ENCODE measurements around the gene ERCC4. TPM values are rescaled to one million over a fixed set of nuclear protein-coding genes. Genes with fewer than 3 reads are reported as not detected.
A peak's percentile ranks its signal among the peaks of the same experiment; 100 is the strongest.

The ERCC4 gene
- total RNA-seq, 1 experiment from 2014 or later, result 10.3 TPM

DNA sequence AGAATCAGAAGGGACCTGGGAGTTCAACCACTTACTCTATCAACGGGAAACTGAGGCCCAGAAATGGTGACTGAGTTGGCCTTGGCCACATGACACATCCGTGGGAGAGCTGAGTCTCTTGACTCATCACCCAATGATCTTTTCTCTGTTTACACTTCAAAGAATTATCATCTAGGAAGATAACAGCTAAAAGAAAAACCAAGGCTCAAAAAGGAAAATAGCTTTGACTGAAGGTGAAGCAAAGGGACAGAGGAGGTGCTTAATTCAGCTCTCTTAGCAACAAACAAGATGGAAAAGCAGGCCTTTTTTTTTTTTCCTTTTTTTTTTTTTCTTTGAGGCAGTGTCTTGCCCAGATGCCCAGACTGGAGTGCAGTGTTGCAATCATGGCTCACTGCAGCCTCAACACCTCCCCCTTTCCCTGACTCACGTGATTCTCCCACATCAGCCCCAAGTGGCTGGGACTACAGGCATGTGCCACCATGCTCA, 16.7 kb downstream of the ERCC4 start:
- CTCF ChIA-PET, result interaction anchor here (0.6 to 4.2 kb wide), 10 partner anchors 10 to 310 kb away, joined by 3 to 22 read pairs (median 4); partner anchors contain the start of gene ERCC4
- H3K4me1 Mint-ChIP-seq (ENCODE audit: insufficient read depth, unreplicated experiment), result peaks cover 9% of the 10 kb centered on the region
- intact Hi-C loops (cut with micrococcal nuclease), result loop anchor here (5.0 kb wide), 1 partner anchor 136 kb away; the partner anchor contains the start of gene MRTFB
- H3K9me3 Mint-ChIP-seq (ENCODE audit: unreplicated experiment), result no peaks in the 10 kb centered on the region
- POLR2A ChIA-PET, result interaction anchor here (0.6 to 2.1 kb wide), 5 partner anchors 9 to 114 kb away, joined by 3 to 8 read pairs (median 4); partner anchors contain the start of gene ERCC4
- H3K27me3 Mint-ChIP-seq (ENCODE audit: insufficient read depth, unreplicated experiment), result no peaks in the 10 kb centered on the region
- no TSS peak for BruUV-seq (replicated peaks)
- TF ChIP-seq, protein P1, sequence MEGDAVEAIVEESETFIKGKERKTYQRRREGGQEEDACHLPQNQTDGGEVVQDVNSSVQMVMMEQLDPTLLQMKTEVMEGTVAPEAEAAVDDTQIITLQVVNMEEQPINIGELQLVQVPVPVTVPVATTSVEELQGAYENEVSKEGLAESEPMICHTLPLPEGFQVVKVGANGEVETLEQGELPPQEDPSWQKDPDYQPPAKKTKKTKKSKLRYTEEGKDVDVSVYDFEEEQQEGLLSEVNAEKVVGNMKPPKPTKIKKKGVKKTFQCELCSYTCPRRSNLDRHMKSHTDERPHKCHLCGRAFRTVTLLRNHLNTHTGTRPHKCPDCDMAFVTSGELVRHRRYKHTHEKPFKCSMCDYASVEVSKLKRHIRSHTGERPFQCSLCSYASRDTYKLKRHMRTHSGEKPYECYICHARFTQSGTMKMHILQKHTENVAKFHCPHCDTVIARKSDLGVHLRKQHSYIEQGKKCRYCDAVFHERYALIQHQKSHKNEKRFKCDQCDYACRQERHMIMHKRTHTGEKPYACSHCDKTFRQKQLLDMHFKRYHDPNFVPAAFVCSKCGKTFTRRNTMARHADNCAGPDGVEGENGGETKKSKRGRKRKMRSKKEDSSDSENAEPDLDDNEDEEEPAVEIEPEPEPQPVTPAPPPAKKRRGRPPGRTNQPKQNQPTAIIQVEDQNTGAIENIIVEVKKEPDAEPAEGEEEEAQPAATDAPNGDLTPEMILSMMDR (IDR thresholded peaks at IDR 0.05; ENCODE audit: unreplicated experiment), result no peak
- DNase-seq (ENCODE audit: unreplicated experiment), result peak; percentile 74
- no peak overlapping the region for H3K4me3 Mint-ChIP-seq (ENCODE audit: unreplicated experiment)
- H3K27ac Mint-ChIP-seq (ENCODE audit: low read depth, unreplicated experiment), result peak overlapping the region; percentile 83
- peaks cover 7% of the 10 kb centered on the region for H3K36me3 Mint-ChIP-seq (ENCODE audit: insufficient read depth, unreplicated experiment)

DNA sequence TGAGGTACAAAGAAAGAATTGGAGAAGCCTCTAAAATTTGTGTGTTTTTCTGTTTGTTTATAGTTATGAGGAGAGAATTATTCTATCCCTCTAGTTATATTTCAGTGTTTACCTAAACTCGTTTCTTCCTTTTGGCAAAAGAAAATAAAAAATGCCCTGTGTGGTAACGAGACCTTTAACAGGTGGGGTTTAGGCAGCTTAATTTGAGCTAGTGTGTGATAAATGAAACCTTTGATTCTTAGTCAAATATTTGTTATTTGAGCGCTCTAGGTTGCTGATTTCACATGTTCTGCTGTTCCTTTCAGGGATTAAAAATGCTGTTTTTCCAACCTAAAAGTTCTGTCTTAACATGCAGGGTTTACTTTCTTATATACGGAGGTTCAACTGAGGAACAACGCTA, 17.5 kb downstream of the ERCC4 start:
- DNase-seq (ENCODE audit: unreplicated experiment), result no peak
- H3K27me3 Mint-ChIP-seq (ENCODE audit: insufficient read depth, unreplicated experiment), result no peaks in the 10 kb centered on the region
- H3K4me3 Mint-ChIP-seq (ENCODE audit: unreplicated experiment), result no peak overlapping the region
- intact Hi-C loops (cut with micrococcal nuclease), result loop anchor here (5.0 kb wide), 1 partner anchor 135 kb away; the partner anchor contains the start of gene MRTFB
- H3K27ac Mint-ChIP-seq (ENCODE audit: low read depth, unreplicated experiment), result peak overlapping the region; percentile 83
- peaks cover 9% of the 10 kb centered on the region for H3K4me1 Mint-ChIP-seq (ENCODE audit: insufficient read depth, unreplicated experiment)
- BruUV-seq (replicated peaks), result no TSS peak
- TF ChIP-seq, protein P1 (IDR thresholded peaks at IDR 0.05; ENCODE audit: unreplicated experiment), result no peak
- H3K36me3 Mint-ChIP-seq (ENCODE audit: insufficient read depth, unreplicated experiment), result peaks cover 7% of the 10 kb centered on the region
- ChIA-PET CTCF (interaction anchor here (0.7 to 4.2 kb wide), 3 partner anchors 13 to 139 kb away, joined by 3 to 22 read pairs (median 5); no protein-coding TSS in a partner anchor), POLR2A (interaction anchor here (0.6 to 2.1 kb wide), 3 partner anchors 18 to 575 kb away, joined by 4 to 8 read pairs (median 5); partner anchors contain the start of gene ERCC4)
- no peaks in the 10 kb centered on the region for H3K9me3 Mint-ChIP-seq (ENCODE audit: unreplicated experiment)

DNA sequence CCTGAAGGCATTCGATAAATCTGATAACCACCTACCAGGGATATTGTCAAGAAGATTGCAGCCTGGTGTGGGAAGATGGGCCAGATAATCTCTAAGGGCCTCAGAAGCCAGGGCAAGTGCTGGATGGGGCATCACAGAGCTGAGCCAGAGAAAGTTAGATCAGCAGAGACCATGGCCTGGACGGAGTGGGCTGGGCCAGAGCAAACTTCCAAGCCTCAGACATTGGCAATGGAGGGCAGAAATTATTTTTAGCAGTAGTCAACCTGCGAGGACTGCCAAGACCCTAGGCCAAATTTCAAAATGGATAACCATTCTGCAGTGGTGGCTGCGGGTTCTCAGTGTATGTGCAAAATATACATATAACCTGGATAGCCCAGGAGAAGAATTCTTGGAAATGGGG, 18.5 kb downstream of the ERCC4 start:
- Mint-ChIP-seq H3K4me1 (ENCODE audit: insufficient read depth, unreplicated experiment) (peaks cover 9% of the 10 kb centered on the region), H3K9me3 (ENCODE audit: unreplicated experiment) (no peaks in the 10 kb centered on the region), H3K27me3 (ENCODE audit: insufficient read depth, unreplicated experiment) (no peaks in the 10 kb centered on the region), H3K27ac (ENCODE audit: low read depth, unreplicated experiment) (no peak overlapping the region), H3K36me3 (ENCODE audit: insufficient read depth, unreplicated experiment) (peaks cover 7% of the 10 kb centered on the region), H3K4me3 (ENCODE audit: unreplicated experiment) (no peak overlapping the region)
- CTCF ChIA-PET, result interaction anchor here (0.6 to 4.2 kb wide), 5 partner anchors 14 to 312 kb away, joined by 3 to 22 read pairs (median 4); partner anchors contain the start of gene ERCC4
- intact Hi-C loops (cut with micrococcal nuclease), result loop anchor here (5.0 kb wide), 1 partner anchor 134 kb away; the partner anchor contains the start of gene MRTFB
- POLR2A ChIA-PET, result no interaction called here
- no TSS peak for BruUV-seq (replicated peaks)
- DNase-seq (ENCODE audit: unreplicated experiment), result no peak
- TF ChIP-seq, protein P1 (IDR thresholded peaks at IDR 0.05; ENCODE audit: unreplicated experiment), result no peak

DNA sequence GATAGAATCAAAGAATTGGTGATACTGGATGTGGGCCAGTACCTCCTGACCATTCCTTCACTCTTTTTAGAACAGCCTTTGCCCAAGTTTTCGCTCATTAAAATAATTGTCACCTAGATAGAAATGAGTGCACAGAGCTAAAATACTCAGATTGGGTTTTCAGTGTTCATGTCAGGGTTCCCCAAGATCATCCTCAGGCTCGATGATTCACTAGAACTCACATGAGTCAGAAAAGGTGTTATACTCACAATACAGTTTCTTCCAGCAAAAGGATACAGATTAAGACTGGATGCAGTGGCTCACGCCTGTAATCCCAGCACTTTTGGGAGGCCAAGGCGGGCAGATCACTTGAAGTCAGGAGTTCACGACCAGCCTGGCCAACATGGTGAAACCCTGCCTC, 19.9 kb downstream of the ERCC4 start:
- peak; percentile 24 for DNase-seq (ENCODE audit: unreplicated experiment)
- ChIA-PET CTCF (interaction anchor here (0.6 to 2.1 kb wide), 6 partner anchors 15 to 688 kb away, joined by 3 to 12 read pairs (median 4); partner anchors contain the start of gene ERCC4), POLR2A (no interaction called here)
- TF ChIP-seq, protein P1 (IDR thresholded peaks at IDR 0.05; ENCODE audit: unreplicated experiment), result no peak
- Mint-ChIP-seq H3K9me3 (ENCODE audit: unreplicated experiment) (no peaks in the 10 kb centered on the region), H3K27ac (ENCODE audit: low read depth, unreplicated experiment) (no peak overlapping the region), H3K4me3 (ENCODE audit: unreplicated experiment) (no peak overlapping the region), H3K36me3 (ENCODE audit: insufficient read depth, unreplicated experiment) (no peaks in the 10 kb centered on the region), H3K27me3 (ENCODE audit: insufficient read depth, unreplicated experiment) (no peaks in the 10 kb centered on the region), H3K4me1 (ENCODE audit: insufficient read depth, unreplicated experiment) (peaks cover 9% of the 10 kb centered on the region)
- intact Hi-C loops (cut with micrococcal nuclease), result loop anchor here (5.0 kb wide), 1 partner anchor 132 kb away; the partner anchor contains the start of gene MRTFB
- no TSS peak for BruUV-seq (replicated peaks)

All from MCF 10A (cell line).